ENCODE results near the gene MAD1L1.
"Not testable (repeated sequence)": the region's sequence is repeated elsewhere in the genome, so short reads cannot be mapped to it uniquely, and the experiment has no call there.

MAD1L1 gene

DNA sequence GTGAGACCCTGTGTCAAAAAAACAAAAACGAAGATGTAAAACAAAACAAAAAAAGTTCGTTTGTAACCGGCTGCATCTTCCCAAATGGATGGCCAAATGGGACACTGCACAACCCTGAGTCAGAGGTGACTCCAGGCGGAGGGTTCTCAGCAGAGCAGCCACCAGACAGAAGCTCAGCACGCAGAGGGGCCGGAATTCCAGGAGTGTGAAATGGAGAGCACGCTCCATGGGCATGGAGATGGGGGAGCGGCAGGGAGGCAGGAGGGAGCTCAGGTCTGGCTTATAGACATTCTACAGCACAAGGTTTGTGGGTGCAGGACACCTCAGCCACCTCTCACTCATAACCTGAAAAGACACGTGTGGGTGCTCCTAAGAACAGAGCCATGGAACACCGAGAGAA, 227.0 kb downstream of the MAD1L1 start:
- FAIRE-seq (no peak), DNase-seq (ENCODE audit: low spot score) (no peak)

DNA sequence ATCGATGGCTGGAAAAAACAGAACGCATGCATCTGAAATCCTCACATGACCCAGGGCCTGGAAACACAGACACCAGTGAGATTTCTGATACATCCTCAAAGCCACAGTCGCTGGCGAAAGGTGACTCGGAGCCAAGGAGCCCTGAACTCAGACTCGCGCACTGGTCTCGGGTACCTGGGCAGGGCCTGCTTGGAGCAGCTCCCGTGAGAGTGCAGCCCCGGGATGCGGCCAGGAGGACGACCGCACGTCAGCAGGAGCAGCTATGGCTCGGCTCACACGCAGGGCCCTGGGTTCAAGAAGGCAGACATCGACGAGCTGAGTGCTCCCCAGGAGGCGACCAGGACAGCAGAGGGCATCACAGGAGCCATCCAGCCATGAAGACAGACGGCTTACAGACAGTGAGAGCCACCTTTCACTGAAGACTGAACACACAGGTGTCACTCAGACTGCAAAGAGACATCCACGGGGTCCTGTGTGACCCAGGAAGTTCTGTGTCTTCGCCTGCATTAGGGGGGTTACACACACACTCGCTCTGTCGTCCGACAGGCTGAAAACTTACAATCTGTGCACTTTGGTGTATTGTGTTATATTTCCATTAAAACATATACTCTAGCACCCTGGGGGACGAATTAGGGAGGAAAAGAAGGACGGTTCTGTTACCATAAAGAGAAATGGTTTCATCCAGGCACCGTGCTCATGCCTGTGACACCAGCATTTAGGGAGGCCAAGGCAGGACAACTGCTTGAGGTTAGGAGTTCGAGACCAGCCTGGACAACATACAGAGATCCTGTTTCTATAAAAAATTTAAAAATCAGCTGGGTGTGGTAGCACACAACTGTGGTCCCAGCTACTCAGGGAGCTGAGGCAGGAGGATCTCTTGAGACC, 227.7 kb downstream of the MAD1L1 start:
- FAIRE-seq (peak; percentile 96), DNase-seq (ENCODE audit: low spot score) (no peak)

DNA sequence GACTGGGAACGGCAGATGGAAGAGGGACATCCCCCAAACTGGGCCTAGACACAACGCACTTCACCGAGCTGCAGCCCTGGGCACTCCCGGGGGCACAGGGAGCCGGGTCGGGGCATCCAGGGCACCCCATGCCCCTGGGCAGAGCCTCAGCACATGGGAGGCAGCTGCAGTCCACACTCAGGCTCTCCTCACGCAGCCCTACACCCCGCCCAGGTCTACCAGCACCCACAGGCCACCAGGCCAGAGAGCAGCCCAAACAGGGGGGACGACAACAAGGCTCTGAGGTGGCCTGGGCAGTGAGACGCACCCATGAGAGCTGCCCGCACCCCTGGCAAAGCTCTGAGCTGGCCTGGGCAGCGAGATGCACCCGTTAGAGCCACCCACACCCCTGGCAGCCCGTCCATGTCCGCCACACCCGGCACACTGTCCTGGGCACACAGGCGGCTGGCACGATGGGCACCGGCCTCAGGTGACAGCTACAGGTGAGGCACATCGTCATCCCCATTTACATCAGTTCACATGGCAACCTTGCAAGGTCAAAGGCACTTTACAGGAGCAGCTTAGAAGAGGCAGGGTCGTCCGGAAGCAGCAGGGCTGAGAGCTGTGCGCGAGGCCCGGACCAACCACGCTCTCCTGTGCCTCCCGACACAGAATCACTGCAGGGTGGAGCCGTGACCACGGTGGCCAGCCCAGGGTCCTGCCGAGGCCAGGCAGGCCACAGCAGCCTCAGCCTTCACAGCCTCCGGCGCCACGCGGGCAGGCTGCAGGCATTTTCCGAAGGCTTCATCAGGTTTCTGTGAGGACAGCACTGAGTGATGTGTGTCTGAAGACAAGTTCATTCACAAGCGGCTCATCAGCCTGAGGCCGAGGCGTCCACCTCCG, 228.6 kb downstream of the MAD1L1 start:
- DNase-seq (ENCODE audit: low spot score) (no peak), FAIRE-seq (peak; percentile 95)

DNA sequence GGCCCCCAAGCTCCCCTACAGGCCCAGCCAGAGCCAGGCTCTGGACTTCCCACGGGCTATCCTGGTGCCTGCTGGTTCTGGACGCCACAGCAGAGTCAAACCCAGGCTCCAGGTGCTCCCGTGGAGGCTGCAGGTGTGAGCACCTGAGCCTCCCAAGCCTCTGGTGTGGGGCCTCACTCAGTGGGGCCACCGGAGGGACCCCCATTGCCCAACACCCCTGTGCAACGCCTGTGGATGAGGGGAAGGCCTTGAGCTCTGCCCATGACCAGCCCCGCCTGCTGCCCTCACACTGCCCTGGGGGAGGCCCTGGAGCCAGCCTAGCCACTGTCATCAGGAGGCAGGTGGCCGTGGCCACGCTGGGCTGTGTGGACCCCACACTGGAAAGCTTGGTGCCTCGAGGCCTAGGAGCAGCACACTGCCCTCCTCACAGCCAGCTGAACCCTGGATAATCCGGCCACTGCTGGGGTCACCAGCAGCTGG, 229.3 kb downstream of the MAD1L1 start:
- DNase-seq (ENCODE audit: low spot score) (no peak), FAIRE-seq (peak; percentile 20)

DNA sequence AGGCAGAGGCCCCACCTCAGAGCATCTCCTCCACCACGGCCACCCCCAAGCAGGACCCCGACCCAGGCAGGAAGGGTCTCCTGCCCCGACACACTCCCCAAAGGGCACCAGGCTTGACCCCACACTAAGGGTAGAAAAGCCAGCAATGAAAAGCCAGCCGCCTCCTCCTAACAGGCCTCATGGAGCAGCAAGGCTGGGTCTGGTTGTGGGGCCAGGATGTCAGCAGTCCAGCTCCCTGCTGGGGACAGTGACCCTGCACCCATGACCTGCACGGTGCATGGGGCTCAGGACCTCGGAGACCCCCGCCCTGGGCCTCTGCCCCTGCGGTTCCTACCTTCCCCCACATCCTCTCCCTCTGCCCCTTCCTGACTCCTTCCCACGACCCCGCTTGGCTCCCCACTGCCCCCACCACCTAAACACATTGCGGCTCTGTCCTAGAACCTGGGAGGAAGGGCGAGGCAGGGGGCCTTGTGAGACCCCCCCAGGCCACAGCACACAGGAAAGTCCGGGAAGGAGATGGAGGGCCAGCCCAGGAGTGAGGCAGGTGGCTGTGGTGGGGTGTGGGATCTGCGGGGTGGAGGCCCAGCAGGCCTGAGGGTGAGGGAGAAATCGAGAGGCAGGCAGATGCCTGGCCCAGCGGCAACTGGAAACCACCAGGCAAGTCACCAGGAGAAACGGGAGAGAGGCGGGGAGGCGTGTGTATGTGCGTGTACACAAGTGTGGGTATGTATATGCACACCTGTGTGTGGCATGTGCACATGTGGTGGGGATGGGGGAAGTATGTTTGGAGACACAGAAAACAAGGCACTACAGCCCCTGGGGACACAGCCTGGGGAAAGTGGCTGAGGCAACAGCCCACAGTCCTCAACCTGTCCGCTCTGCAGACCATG, 229.9 kb downstream of the MAD1L1 start:
- no peak for DNase-seq (ENCODE audit: low spot score)
- peak; percentile 95 for FAIRE-seq

DNA sequence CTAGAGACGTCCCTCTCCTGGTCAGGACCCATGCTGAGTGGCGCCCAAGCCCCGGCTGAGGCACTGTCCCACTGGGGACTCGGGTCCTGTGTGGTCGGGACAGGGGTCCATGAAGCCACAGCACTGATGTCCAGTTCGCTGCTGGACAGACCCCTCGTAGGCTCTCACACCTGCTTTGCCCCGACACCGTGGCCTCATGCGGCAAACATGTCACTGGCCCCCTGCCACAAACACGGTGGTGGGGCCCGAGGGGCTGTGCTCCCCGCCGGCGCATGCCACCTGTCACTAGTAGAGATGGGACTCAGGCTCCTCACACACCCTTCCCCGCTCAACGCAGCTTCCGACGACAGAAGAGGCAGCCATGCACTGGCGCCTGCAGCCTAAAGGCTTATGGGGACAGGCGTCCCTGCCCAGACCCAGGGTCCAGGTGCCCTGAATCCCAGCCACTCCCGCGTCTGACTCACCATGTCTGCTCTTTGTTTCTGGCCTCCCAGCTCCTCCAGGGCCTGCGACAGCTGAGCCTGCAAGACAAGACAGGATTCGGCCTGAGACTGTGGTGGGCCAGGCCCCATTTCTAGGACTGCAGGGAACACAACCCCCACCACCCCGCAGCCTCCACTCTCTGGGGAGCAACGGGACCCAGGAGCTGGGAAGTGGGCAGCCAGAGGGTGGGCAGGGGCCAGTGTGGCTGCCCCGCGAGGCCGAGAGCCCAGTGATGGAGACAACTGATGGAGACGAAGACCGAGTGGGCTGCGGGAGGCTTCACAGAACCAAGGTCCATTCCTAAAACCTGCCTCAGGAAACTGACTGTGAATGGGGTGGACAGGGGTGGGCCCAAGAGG, 230.9 kb downstream of the MAD1L1 start:
- DNase-seq (ENCODE audit: low spot score), result no peak
- peak; percentile 53 for FAIRE-seq

DNA sequence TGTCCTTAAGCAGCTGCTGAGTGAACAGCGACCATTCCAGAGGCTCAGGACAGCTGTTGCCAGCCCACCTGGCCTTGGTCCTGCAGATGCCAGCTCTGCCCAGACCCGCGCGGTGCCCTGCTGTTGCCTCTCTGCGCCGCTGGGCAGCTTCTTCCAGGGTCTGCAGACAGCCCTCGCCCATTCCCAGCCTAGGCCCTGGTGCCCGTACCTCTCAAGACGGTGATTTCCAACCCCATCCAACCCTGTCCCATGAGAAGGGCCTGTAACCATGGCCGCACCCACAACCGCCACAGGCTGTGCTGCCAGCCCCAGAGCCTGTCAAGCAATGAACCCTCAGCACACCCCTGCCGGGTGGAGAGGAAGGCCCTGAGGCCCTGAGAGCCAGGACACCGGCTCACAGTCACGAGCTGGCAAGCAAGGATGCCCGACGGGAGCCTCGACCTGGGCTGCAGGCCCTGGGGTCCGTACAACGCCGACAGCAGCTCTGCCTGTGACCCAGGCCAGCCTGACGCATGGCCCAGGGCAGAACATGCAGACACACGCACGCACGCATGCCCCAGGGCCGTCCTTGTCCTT, 231.9 kb downstream of the MAD1L1 start:
- DNase-seq (ENCODE audit: low spot score) (no peak), FAIRE-seq (peak; percentile 77)

DNA sequence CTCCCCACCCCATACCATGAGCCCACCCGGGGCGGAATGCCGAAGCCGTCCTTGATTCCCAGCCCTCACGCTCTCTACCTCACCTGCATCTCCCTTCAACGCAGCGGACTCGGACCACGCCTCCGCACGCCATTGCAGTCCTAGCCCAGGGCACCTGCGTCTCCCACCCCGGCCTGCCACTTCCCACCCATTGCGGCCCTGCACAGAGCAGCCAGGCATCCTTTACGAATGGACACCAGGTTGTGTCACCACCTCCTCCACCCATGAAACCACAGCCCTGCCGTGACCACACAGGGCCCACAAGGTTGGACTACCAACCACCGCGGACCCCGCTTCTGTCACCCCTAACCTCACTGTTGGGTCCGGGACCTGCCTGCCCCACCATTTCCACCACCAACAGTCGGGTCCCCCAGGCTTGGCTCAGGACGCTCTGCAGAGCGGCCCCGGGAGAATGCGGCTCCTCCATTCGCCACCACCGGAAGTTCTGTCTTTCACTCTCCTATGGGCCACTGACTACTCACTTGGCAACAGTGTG, 232.5 kb downstream of the MAD1L1 start:
- DNase-seq (ENCODE audit: low spot score) (no peak), FAIRE-seq (peak; percentile 94)

DNA sequence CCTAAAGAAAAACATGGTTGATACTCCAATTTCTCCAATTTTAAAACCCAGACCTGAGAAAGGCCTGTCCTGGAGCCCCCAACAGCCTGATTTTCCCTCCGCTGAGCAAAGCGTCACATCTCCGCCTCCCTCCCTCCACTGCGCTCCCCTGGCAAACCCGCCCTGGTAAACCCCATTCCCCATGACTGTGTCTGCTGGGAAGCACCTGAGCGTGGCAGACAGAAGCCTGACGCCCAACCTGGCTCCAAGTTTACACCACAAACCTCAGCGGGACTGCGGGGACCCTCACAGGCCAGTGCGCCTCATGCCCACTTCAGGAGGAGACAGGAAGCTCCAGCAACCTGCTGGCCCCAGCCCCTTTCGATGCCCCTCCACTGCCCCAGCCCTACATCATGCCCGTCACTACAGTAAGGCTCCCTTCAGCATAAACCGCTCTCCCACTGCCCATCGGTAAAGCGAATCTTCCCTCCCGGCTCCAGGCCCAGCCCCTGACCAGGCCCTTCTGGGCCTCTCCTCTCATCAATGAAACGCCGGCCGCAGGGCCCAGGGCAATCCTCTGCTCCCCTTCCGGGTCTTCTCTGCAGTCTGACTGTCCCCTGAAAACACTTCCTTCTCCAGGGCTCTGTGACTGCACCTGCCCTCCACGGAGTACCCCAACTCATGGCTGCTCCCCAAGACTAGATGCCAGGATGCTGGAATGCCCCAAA, 233.3 kb downstream of the MAD1L1 start:
- DNase-seq (ENCODE audit: low spot score) (no peak), FAIRE-seq (peak; percentile 78)

DNA sequence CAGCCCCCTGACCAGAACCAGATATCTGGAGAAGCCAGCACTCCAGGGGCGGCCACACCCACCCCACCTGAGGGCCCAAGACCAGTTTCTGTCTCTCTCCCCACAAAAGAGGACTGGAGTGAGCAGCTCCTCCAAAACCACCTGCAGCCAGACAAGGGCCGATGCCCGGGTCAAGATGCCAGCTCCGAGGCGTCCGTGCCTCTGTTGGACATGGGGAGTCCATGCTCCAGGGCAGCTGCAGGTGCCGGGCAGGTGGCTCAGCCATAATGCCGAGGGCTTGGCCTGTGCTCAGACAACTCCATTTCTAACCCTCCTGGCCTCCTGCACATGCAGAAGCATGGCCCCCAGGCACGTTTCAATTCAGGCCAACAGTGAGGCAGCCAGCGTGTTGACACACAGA, 234.6 kb downstream of the MAD1L1 start:
- DNase-seq (ENCODE audit: low spot score) (no peak), FAIRE-seq (peak; percentile 66)

DNA sequence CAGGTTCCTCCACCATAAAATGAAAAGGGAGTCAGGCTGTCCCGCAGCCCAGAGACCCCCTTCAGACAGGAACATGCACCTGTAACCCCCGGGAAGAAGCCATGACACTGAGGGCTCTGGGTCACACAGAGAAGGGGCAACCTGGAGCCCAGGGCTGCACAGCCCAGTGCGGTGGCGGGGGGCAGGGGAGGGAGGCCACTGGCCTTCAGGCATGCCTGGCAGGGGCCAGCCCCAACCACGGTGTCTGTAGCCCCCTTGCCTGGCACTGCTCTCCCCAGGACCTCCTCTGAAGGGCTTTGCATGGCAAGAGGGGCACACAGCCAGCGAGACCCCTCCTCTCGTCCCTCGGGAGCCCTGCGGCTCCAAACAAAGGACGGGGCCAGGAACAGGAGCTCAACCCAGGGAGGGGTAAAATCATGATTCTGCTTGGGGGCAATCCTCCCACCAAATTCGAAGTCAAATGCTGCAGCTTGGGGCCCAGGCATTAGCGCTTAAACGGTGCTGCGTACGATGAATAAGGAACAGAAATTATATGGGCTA, 235.1 kb downstream of the MAD1L1 start:
- DNase-seq (ENCODE audit: low spot score) (no peak), FAIRE-seq (no peak)

DNA sequence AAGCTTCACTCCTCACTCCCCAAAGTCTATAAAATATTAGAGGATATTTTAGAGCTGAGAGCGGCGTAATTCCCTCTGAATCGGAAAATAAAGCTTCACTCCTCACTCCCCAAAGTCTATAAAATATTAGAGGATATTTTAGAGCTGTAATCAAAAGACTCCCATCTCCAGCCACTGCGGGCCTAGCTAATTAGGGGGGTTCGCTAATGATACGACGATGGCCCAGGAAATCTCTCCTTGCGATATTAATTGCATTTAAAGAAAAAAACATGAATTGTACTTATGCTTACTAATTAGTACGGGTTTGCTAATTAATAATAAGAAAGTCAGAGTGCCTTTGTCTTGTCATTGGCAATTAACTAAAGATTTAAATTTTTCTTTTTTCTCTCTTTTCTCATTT, 235.9 kb downstream of the MAD1L1 start:
- FAIRE-seq, result no peak

DNA sequence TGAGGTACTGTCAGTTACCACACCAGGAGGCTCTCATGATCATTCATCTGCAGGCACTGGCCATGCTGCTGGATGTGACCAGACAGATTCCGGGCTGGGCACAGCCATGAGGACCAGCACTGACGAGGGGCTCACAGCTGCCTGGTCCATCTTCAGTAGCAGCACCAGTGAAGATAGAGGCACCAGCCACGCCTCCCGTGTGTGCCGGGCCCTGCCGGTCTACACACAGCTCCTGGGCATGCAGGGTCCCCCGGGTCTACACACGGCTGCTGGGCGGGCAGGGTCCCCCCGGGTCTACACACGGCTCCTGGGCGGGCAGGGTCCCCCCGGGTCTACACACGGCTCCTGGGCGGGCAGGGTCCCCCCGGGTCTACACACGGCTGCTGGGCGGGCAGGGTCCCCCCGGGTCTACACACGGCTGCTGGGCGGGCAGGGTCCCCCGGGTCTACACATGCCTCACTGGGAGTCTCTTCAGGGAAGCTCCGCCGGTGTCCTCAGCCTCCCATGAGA, 236.8 kb downstream of the MAD1L1 start:
- FAIRE-seq, result peak; percentile 97
- DNase-seq (ENCODE audit: low spot score), result not testable (repeated sequence)

More for the DNA sequence above, 235.9 kb downstream of the MAD1L1 start:
- no peak for DNase-seq (ENCODE audit: low spot score)

DNA sequence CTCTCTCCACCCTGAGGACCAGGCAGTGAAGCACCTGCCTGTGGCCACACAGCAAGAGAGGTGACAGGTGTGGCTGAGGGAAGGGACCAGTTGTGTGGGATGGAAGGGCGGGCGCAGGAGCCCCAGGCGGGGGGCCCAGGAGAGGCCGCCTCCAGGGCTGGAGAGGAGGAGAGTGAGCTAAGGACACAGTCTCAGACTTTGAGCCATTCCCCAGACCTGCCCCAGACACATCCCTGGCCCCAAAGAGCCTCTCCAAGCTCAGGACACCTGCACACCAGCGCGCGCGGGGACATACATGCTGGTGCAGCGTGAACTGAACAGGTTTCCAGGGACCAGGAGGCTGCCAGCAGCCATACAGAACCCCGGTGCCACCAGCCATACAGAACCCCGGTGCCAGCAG, 237.3 kb downstream of the MAD1L1 start:
- DNase-seq (ENCODE audit: low spot score) (no peak), FAIRE-seq (no peak)

DNA sequence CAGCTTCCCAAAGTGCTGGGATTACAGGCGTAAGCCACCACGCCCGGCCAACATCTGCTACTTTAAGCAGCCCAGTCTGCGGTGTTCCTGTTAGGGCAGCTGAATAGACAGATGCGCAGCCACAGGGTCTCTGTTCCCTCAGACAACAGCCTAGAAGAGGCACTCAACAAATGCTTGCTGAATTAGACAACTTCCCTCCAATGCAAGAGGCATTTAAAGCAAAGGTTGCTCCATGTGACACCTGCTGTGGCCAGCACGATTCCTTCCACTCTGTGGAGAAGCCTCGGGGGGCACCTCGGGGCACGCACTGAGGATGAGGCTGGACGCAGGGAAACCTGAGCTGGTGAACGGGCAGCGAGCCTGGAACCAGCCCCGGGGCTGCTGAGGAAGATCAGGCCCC, 237.8 kb downstream of the MAD1L1 start:
- DNase-seq (ENCODE audit: low spot score) (no peak), FAIRE-seq (no peak)

DNA sequence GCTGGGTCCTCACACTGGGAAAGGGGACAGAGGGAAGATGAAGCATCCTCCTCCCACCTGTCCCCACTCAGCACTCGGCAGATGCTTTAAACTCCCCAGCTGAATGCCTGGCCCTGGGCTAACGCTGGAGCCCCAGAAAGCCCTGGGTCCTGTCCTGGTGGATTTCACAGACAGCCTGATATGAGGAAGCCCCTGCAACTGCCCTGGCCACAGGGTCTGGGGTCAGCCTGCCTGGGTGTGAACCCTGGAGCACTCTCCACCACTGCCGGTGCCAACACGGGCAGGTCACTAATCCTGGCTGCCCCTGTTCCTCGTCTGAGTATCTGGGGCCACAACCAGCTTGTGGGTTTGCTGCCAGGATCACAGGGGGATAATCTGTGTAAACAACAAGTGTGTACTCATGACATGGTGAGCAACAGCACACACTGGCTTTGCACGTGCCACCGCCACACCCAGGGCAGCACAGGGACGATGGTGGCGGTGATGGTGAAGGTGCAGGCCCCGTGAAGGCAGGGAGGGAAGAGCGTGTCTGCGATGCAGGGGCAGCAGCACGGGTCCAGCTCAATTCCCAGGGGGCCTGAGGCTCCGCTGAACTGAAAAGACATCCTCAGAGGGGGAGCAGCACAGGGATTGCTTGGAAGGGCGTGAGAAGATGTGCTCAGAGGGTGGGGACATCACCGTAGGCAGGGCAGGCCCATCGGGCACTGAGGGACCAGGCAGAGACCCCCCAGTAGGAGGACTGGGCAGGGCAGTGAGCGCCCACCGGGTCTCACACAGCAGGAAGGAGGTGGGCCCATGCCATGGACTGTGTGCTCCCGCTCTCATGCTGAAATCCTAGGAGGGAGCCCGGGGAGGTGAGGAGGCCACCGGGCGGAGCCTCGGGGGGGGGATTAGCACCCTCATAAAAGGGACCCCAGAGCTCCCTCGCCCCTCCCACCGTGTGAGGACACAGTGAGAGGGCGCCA, 238.7 kb downstream of the MAD1L1 start:
- no peak for DNase-seq (ENCODE audit: low spot score)
- FAIRE-seq, result peak; percentile 98

DNA sequence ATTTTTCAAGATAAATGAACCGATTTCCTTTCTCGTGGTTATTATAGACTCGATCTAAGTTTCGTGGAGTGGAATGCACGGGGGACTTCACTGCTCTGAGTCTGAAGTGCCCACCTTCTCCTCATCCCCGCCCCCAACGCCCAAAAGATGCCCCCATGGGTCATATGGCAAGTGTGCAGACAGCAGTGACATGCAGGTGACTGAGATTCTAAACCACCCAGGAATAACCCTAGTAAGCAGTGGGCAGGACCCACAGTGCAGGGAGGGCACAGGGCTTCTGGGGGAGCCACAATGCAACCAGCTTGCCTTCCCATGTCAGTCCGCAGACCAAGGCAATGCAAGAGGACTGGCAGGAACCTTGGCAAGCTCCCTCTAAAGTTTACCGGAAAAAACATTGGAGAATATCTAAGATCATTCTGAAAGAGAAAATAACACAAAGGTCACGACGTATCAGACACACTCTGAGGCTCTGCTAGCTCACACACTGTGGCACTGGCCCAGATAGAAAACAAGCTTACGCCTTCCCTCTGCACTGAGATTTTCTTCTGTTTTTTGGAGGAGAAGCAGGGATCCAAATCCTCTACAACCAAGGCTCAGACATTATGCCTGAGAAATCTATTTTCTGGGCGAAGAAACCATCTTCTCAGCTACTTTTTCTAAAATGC, 239.6 kb downstream of the MAD1L1 start:
- DNase-seq (ENCODE audit: low spot score) (no peak), FAIRE-seq (peak; percentile 44)

Data from urothelium cell line (cell line).